Osteoblast (primary cell): ENCODE results near the gene SLC1A2. TPM values are rescaled to one million over a fixed set of nuclear protein-coding genes. Genes with fewer than 3 reads are reported as not detected.

Source experiments
- DNase-seq: peaks from one replicate; pipeline ENCODE4 v3.0.0; 2011; ENCODE audit warnings: low spot score, mixed read lengths; ENCODE audit not compliant: insufficient read length; ENCODE audit errors: missing footprints
- H2AFZ ChIP-seq: 2 replicates; pipeline ENCODE4 v1.6.0; 2011; ENCODE audit warnings: mild to moderate bottlenecking, low read length
- H3K27ac ChIP-seq: 2 replicates; pipeline ENCODE4 v1.5.1; 2011; ENCODE audit warnings: mild to moderate bottlenecking, low read depth, low read length, moderate library complexity
- H3K27me3 ChIP-seq: 2 replicates; pipeline ENCODE4 v1.6.0; 2012; ENCODE audit warnings: mild to moderate bottlenecking, control low read depth, inconsistent platforms, low read length, moderate library complexity; ENCODE audit not compliant: insufficient read depth
- H3K36me3 ChIP-seq: 2 replicates; pipeline ENCODE4 v1.5.1; 2011; ENCODE audit warnings: mild to moderate bottlenecking, low read length, control low read depth, moderate library complexity; ENCODE audit not compliant: insufficient read depth
- H3K4me1 ChIP-seq: 2 replicates; pipeline ENCODE4 v1.5.1; 2011; ENCODE audit warnings: mild to moderate bottlenecking, low read length, control low read depth, moderate library complexity; ENCODE audit not compliant: insufficient read depth
- H3K4me2 ChIP-seq: 2 replicates; pipeline ENCODE4 v1.6.0; 2011; ENCODE audit warnings: mild to moderate bottlenecking, low read length; ENCODE audit not compliant: insufficient read depth
- H3K4me3 ChIP-seq: fragments of 200-600 bp; sonication (generic); 3 replicates; pipeline ENCODE4 v1.5.1; 2012; ENCODE audit warnings: mild to moderate bottlenecking, low read length, inconsistent platforms; ENCODE audit not compliant: insufficient read depth
- H3K79me2 ChIP-seq: 2 replicates; pipeline ENCODE4 v1.6.0; 2012; ENCODE audit warnings: mild to moderate bottlenecking, low read length, control low read depth, inconsistent platforms; ENCODE audit not compliant: insufficient read depth
- H3K9me3 ChIP-seq: 2 replicates; pipeline ENCODE4 v1.5.1; 2011; ENCODE audit warnings: low read depth, low read length, control low read depth
- H4K20me1 ChIP-seq: 2 replicates; pipeline ENCODE4 v1.6.0; 2012; ENCODE audit warnings: mild to moderate bottlenecking, low read length, control low read depth; ENCODE audit not compliant: insufficient read depth
- CTCF ChIP-seq: IDR thresholded peaks from 2 replicates; pipeline ENCODE4 v1.5.1; 2011; ENCODE audit warnings: mild to moderate bottlenecking, low read depth, low read length, moderate library complexity; ENCODE audit errors: extremely low read depth
- total RNA-seq: library from RNA; depleted of rRNA; stranded (reverse); fragments of >200 nt; gene quantifications from 2 replicates; pipeline ENCODE4 v1.2.3, GENCODE V29; 2012

SLC1A2 gene
- total RNA-seq, 1 donor = 0.72 TPM

- H2AFZ ChIP-seq = no peak overlapping the region
- no peak overlapping the region for H3K27ac ChIP-seq
- H3K79me2 ChIP-seq = no peaks in the 10 kb centered on the region
- TF ChIP-seq CTCF = no peak
- no peaks in the 10 kb centered on the region for H4K20me1 ChIP-seq
- H3K9me3 ChIP-seq = no peaks in the 10 kb centered on the region
- no peaks in the 10 kb centered on the region for H3K27me3 ChIP-seq
- DNase-seq = no peak
- peaks cover 11% of the 10 kb centered on the region for H3K4me1 ChIP-seq
- no peak overlapping the region for H3K4me3 ChIP-seq
- no peaks in the 10 kb centered on the region for H3K36me3 ChIP-seq
- no peak overlapping the region for H3K4me2 ChIP-seq
Measured at GRCh38 chr11:35317253-35317652, 102.1 kb downstream of the SLC1A2 start.

- Histone ChIP-seq H3K4me2 (no peak overlapping the region), H3K9me3 (no peaks in the 10 kb centered on the region)
- DNase-seq = no peak
Measured at GRCh38 chr11:35316161-35316560, 103.2 kb downstream of the SLC1A2 start.

GRCh38 chr11:35313760-35314153, 105.6 kb downstream of the SLC1A2 start:
- H3K27ac ChIP-seq = no peak overlapping the region
- DNase-seq = no peak
- H3K4me3 ChIP-seq = no peak overlapping the region
- H3K36me3 ChIP-seq = no peaks in the 10 kb centered on the region
- no peaks in the 10 kb centered on the region for H3K79me2 ChIP-seq
- no peaks in the 10 kb centered on the region for H3K27me3 ChIP-seq
- no peaks in the 10 kb centered on the region for H4K20me1 ChIP-seq
- no peak overlapping the region for H3K4me2 ChIP-seq
- H3K4me1 ChIP-seq = peaks cover 6% of the 10 kb centered on the region
- H3K9me3 ChIP-seq = no peaks in the 10 kb centered on the region
- no peak for TF ChIP-seq CTCF
- no peak overlapping the region for H2AFZ ChIP-seq

More at GRCh38 chr11:35316161-35316560, 103.2 kb downstream of the SLC1A2 start:
- Histone ChIP-seq H3K27ac (no peak overlapping the region), H3K27me3 (no peaks in the 10 kb centered on the region), H3K4me1 (peaks cover 6% of the 10 kb centered on the region), H2AFZ (no peak overlapping the region), H4K20me1 (no peaks in the 10 kb centered on the region), H3K36me3 (no peaks in the 10 kb centered on the region), H3K4me3 (no peak overlapping the region), H3K79me2 (no peaks in the 10 kb centered on the region)
- TF ChIP-seq CTCF = no peak

- no peak for TF ChIP-seq CTCF
Measured at GRCh38 chr11:35313066-35313759, 106.1 kb downstream of the SLC1A2 start.

More at GRCh38 chr11:35313066-35313759, 106.1 kb downstream of the SLC1A2 start:
- H3K4me3 ChIP-seq = no peak overlapping the region
- H3K9me3 ChIP-seq = no peaks in the 10 kb centered on the region
- H2AFZ ChIP-seq = no peak overlapping the region
- H3K4me1 ChIP-seq = peaks cover 6% of the 10 kb centered on the region
- H3K79me2 ChIP-seq = no peaks in the 10 kb centered on the region
- no peaks in the 10 kb centered on the region for H4K20me1 ChIP-seq
- H3K27me3 ChIP-seq = no peaks in the 10 kb centered on the region
- no peak overlapping the region for H3K27ac ChIP-seq
- no peaks in the 10 kb centered on the region for H3K36me3 ChIP-seq
- no peak for DNase-seq
- no peak overlapping the region for H3K4me2 ChIP-seq
